GM08714 (cell line): ENCODE measurements around the gene KRT6A.

Experiments used
- H3K4me3 ChIP-seq: fragments of 200-500 bp; sonication (Bioruptor generic); 2 replicates; pipeline ENCODE4 v1.5.1; 2014; ENCODE audit warnings: mild to moderate bottlenecking, low read length, inconsistent platforms
- ZNF274 ChIP-seq: IDR thresholded peaks from 2 replicates; pipeline ENCODE4 v1.6.1; 2012; ENCODE audit warnings: mild to moderate bottlenecking, low read depth, low read length

The KRT6A gene

GRCh38 chr12:52493172-52493571, at the start of gene KRT6A:
Gene KRT6A (minus strand): TSS chr12:52493257. CDS start chr12:52493188, 69 bp downstream.
- no peak for TF ChIP-seq ZNF274
- H3K4me3 ChIP-seq, result no peak within 1 kb of the TSS

GRCh38 chr12:52542157-52542556, 49.1 kb upstream of the KRT6A start:
- no peak for TF ChIP-seq ZNF274
- H3K4me3 ChIP-seq, result no peak overlapping the region

GRCh38 chr12:52541709-52542108, 48.7 kb upstream of the KRT6A start:
- TF ChIP-seq ZNF274, result no peak

DNA sequence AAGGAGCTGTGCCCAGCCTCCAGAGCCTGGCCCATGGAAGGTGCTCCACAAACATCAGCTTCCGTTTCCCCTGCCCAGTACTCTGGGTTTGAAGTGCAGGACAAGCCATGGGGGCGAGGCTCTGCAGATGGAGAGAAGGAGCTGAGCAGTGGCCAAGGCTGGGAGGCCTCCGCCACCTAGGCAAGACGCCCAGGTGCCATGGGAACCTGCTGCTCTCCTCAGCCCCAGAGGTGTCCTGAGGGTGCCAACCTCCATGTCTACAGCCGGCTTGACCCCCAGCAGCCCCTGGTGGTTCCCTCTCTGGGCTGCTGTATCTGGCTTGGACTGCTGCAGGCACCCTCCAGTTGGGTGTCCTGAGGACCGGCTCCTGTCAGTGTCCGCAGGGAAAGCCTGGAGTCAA, 47.5 kb upstream of the KRT6A start:
- H3K4me3 ChIP-seq, result no peak overlapping the region
- no peak for TF ChIP-seq ZNF274

More at GRCh38 chr12:52541709-52542108, 48.7 kb upstream of the KRT6A start:
- no peak overlapping the region for H3K4me3 ChIP-seq

- no peak for TF ChIP-seq ZNF274
- H3K4me3 ChIP-seq, result no peak overlapping the region
These were observed 46.7 kb upstream of the KRT6A start for GRCh38 chr12:52539821-52540173.

DNA sequence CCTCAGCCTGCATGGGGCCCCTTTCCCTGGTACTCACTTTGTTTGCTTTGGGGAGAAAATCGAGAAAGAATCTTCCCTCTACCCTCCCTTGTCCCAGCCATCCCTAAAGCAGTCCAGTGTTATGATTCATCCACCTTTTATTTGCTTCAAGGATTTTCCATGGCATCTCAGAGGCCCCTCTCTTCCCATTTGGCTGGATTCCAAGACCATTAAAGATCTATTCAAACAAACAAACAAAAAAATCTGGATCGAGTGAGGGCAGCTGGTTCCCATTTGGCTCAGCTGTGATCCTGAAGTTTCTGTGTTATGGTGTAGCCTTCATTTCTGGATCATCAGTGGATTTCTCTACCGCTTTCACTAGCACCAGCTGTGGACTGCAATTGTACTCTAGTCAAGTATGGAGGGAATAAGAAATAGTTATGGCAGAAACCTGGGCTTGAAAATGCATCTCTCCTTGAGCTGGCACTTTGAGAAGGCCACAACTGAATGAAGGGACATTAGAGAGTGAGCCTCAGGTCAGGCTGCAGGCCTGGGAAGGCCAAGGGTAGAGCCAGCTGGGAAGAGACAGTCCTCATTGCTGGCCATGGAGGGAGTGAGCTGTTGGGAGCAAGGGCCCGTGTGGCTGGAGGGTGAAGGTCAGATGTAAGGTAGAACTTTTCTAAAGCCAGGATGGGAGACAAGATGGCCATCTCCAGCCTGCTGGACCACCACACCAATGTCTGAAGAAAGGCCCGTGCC, 46.2 kb upstream of the KRT6A start:
- TF ChIP-seq ZNF274, result no peak

GRCh38 chr12:52537101-52537500, 44.0 kb upstream of the KRT6A start:
- TF ChIP-seq ZNF274, result no peak
- no peak overlapping the region for H3K4me3 ChIP-seq

More for the DNA sequence above, 46.2 kb upstream of the KRT6A start:
- H3K4me3 ChIP-seq, result no peak overlapping the region

DNA sequence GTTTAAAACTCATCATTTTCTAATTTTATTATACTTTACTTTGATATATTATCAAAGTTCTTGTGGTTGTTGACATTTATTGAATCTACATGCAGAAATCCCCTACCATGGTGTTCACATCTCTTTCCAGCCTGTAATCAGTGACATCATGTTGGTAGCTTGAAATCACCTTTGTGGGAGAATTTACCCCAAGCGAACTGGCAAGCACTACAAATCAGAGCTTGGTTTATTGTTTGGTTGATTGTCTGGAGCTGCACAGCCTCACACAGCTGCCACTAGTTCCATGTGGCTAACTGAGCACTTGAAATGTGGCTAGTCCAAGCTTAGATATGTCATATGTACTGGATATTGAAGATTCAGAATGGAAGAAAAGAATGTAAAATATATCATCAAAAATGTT, 42.5 kb upstream of the KRT6A start:
- no peak overlapping the region for H3K4me3 ChIP-seq
- TF ChIP-seq ZNF274, result no peak

- TF ChIP-seq ZNF274, result no peak
- H3K4me3 ChIP-seq, result no peak overlapping the region
These were observed 41.4 kb upstream of the KRT6A start for GRCh38 chr12:52534482-52534881.

GRCh38 chr12:52533686-52534470, 40.8 kb upstream of the KRT6A start:
- TF ChIP-seq ZNF274, result no peak
- H3K4me3 ChIP-seq, result no peak overlapping the region

DNA sequence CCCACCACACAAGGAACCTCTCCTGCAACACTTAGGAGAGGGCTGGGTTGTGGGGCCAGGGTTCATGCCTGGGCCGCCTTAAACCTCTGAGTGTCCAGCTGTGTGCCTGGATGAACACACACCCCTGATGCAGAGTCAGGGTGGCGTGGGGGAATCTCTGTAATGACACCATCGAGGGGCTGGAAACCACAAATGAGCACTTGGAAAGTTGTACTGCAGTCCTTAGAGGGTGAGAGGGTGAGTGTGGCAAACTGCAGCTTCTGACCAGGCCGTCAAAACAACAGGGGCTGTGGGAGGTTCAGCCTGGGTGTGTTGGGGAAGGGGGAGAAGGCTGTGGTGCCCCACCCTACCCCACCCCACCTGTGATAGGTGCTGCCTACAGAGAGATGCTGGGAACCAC, 39.6 kb upstream of the KRT6A start:
- no peak for TF ChIP-seq ZNF274
- no peak overlapping the region for H3K4me3 ChIP-seq

- no peak overlapping the region for H3K4me3 ChIP-seq
- no peak for TF ChIP-seq ZNF274
These were observed 38.7 kb upstream of the KRT6A start for GRCh38 chr12:52531566-52532300.

- TF ChIP-seq ZNF274, result no peak
- H3K4me3 ChIP-seq, result no peak overlapping the region
These were observed 37.8 kb upstream of the KRT6A start for GRCh38 chr12:52530905-52531304.

DNA sequence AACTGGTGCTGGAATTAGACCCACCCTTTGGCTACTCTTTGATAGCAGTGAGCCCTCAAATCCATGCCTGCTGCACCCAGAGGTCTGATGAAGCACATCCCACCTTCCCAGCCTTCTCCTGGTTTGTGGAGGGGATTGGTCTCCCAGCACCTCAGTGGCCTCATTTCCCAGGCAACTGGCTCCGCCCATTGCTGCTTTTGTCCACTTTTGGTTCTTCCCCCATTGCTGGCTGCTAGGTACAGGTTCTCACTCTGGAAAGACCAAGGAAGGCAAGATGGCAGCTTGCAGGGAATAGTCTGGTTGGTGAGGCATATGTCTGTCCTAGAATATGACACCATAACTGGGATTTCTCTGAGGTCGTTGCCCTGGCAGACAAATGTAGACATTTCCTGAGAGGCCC, 37.3 kb upstream of the KRT6A start:
- no peak for TF ChIP-seq ZNF274
- no peak overlapping the region for H3K4me3 ChIP-seq
